A549 (cell line): Measurements from ENCODE around the gene MYOZ3. TPM values are rescaled to one million over a fixed set of nuclear protein-coding genes. Genes with fewer than 3 reads are reported as not detected.
A peak's percentile ranks its signal among the peaks of the same experiment; 100 is the strongest.

Experiments
- ATAC-seq, 2 experiments: fragments of 200-7000 bp in 1 of 2; fragments of >200 bp in 1 of 2; cut with Nextera tagmentation in 1 of 2; cut with Tn5 transposase in 1 of 2; 3 replicates each; pipeline versions ENCODE4 v1.8.0 to v1.9.1; 2018 to 2020; ENCODE audit warnings: mild to moderate bottlenecking in 1 of 2, moderate library complexity in 1 of 2
- CTCF ChIA-PET: fragments of 300-600 bp; sonication (Branson Sonifier 250); formaldehyde crosslinking; extraction: SDS; loops from one replicate; lab custom pipeline; 2021; ENCODE audit warnings: antibody characterized with exemption, inconsistent platforms; lab: Yijun Ruan, JAX
- POLR2A ChIA-PET: fragments of 350-600 bp; formaldehyde crosslinking; extraction: SDS; loops from one replicate; lab custom pipeline; 2021; ENCODE audit warnings: antibody characterized with exemption, inconsistent platforms; lab: Yijun Ruan, JAX
- DNase-seq, 2 experiments: peaks; one replicate each; pipeline versions ENCODE4 v3.0.0 to v3.0.0-alpha.2; 2011 to 2016; ENCODE audit warnings: low read depth in 1 of 2, low spot score in 1 of 2
- FAIRE-seq: peaks from 2 replicates; lab custom pipeline; 2011; peaks lifted over from hg19 to GRCh38; lab: Jason Lieb, UNC
- H3K27ac ChIP-seq, 2 experiments: fragments of >200 bp; sonication (Bioruptor Twin); formaldehyde crosslinking; 3 replicates each; pipeline ENCODE4 v1.5.1; 2016 to 2017
- H3K4me1 ChIP-seq: fragments of >200 bp; sonication (Bioruptor Twin); formaldehyde crosslinking; 3 replicates; pipeline ENCODE4 v1.6.1; 2016
- H3K4me2 ChIP-seq: fragments of >200 bp; sonication (Bioruptor Twin); formaldehyde crosslinking; 3 replicates; pipeline ENCODE4 v1.6.1; 2016
- H3K4me3 ChIP-seq: fragments of >200 bp; sonication (Bioruptor Twin); formaldehyde crosslinking; 3 replicates; pipeline ENCODE4 v1.5.1; 2016
- H3K9me3 ChIP-seq: fragments of >200 bp; sonication (Bioruptor Twin); formaldehyde crosslinking; 3 replicates; pipeline ENCODE4 v1.6.1; 2016
- CEBPB ChIP-seq, 2 experiments: fragments of >200 bp in 1 of 2; sonication (Bioruptor Twin) in 1 of 2; formaldehyde crosslinking in 1 of 2; IDR thresholded peaks; 2 replicates each; pipeline ENCODE4 v1.6.1; 2012 to 2016
- EHF ChIP-seq: fragments of 250-450 bp; sonication (Bioruptor Pico); IDR thresholded peaks from 2 replicates; pipeline ENCODE4 v1.5.0; 2020; ENCODE audit warnings: mild to moderate bottlenecking
- FOSB ChIP-seq: fragments of 250-450 bp; sonication (Bioruptor Pico); IDR thresholded peaks from 2 replicates; pipeline ENCODE4 v1.5.0; 2020; ENCODE audit warnings: mild to moderate bottlenecking, moderate library complexity
- FOSL2 ChIP-seq, 2 experiments: fragments of 450-650 bp in 1 of 2; fragments of >200 bp in 1 of 2; sonication (Bioruptor Twin) in 1 of 2; formaldehyde crosslinking; IDR thresholded peaks; 2 replicates each; pipeline versions ENCODE4 v1.5.0 to v1.6.1; 2016 to 2020; ENCODE audit warnings: mild to moderate bottlenecking in 1 of 2, moderate library complexity in 1 of 2
- HOXB5 ChIP-seq: fragments of 250-450 bp; sonication (Bioruptor Pico); IDR thresholded peaks from 2 replicates; pipeline ENCODE4 v1.5.0; 2020; ENCODE audit warnings: mild to moderate bottlenecking, moderate library complexity
- JUNB ChIP-seq: fragments of >200 bp; sonication (Bioruptor Twin); formaldehyde crosslinking; IDR thresholded peaks from 2 replicates; pipeline ENCODE4 v1.6.1; 2016
- MAFK ChIP-seq: fragments of 450-650 bp; IDR thresholded peaks from 2 replicates; pipeline ENCODE4 v1.6.1; 2014; ENCODE audit not compliant: partially characterized antibody
- PHF8 ChIP-seq: fragments of 200-600 bp; sonication (generic); IDR thresholded peaks from 2 replicates; pipeline ENCODE4 v1.6.1; 2016; ENCODE audit warnings: low read depth, mild to moderate bottlenecking, antibody characterized with exemption, moderate library complexity, borderline replicate concordance
- POLR2A ChIP-seq: IDR thresholded peaks from 2 replicates; pipeline ENCODE4 v1.6.1; 2012; ENCODE audit warnings: mild to moderate bottlenecking, low read length
- RAD21 ChIP-seq, 2 experiments: fragments of >200 bp in 1 of 2; sonication (Bioruptor Twin) in 1 of 2; formaldehyde crosslinking in 1 of 2; IDR thresholded peaks in 1 of 2; conservative IDR thresholded peaks in 1 of 2; 2 replicates in 1 of 2; 3 replicates in 1 of 2; pipeline ENCODE4 v1.6.1; 2012 to 2018; ENCODE audit warnings: inconsistent platforms in 1 of 2
- RNF2 ChIP-seq: fragments of 200-600 bp; sonication (generic); IDR thresholded peaks from 2 replicates; pipeline ENCODE4 v1.6.1; 2016; ENCODE audit warnings: low read depth, mild to moderate bottlenecking, antibody characterized with exemption, moderate library complexity, borderline replicate concordance
- SREBF2 ChIP-seq: fragments of 450-650 bp; IDR thresholded peaks from 2 replicates; pipeline ENCODE4 v1.6.1; 2014; ENCODE audit warnings: mild to moderate bottlenecking, moderate library complexity
- ZFP36 ChIP-seq: fragments of 450-650 bp; IDR thresholded peaks from 2 replicates; pipeline ENCODE4 v1.6.1; 2014; ENCODE audit warnings: borderline replicate concordance; ENCODE audit not compliant: partially characterized antibody
- WGBS: methylation state at CpG from one replicate; pipeline ENCODE4 v1.1.6; 2017; ENCODE audit errors: missing lambda C conversion rate; 5-methylcytosine and 5-hydroxymethylcytosine counted together
- polyA plus RNA-seq, 4 experiments: library from polyadenylated mRNA; depleted of rRNA in 3 of 4; stranded (reverse); fragments of >200 nt; fragmentation: RNase III in 1 of 4; extraction: RNeasy Plus Mini Kit Qiagen cat#74134 plus additional on column Dnase treatment in 1 of 4; gene quantifications; 2 replicates in 3 of 4; 3 replicates in 1 of 4; pipeline ENCODE4 v1.2.3, GENCODE V29; 2011 to 2017
- TF ChIP-seq, protein P1 (sequence below): fragments of 250-450 bp; sonication (Bioruptor Pico); IDR thresholded peaks from 2 replicates; pipeline ENCODE4 v1.5.0; 2020; ENCODE audit warnings: low read depth, mild to moderate bottlenecking, moderate library complexity
- TF ChIP-seq, protein P2 (sequence below): fragments of >200 bp; sonication (Bioruptor Twin); formaldehyde crosslinking; IDR thresholded peaks from 3 replicates; pipeline ENCODE4 v1.6.1; 2016
- TF ChIP-seq, protein P3 (sequence below): IDR thresholded peaks from 2 replicates; pipeline ENCODE4 v1.6.1; 2012
- TF ChIP-seq, protein P4 (sequence below): fragments of 450-650 bp; IDR thresholded peaks from 2 replicates; pipeline ENCODE4 v1.6.1; 2014; ENCODE audit warnings: antibody characterized with exemption
- TF ChIP-seq, protein P5 (sequence below): fragments of >200 bp; sonication (Bioruptor Twin); formaldehyde crosslinking; IDR thresholded peaks from 3 replicates; pipeline ENCODE4 v1.5.1; 2016
- TF ChIP-seq, protein P6 (sequence below): fragments of 150-350 bp; IDR thresholded peaks from 2 replicates; pipeline ENCODE4 v1.6.1; 2014; ENCODE audit warnings: low read depth, mild to moderate bottlenecking, low read length

Gene MYOZ3
- polyA plus RNA-seq, 2 of the 4 experiments (the other 2 are of a cell fraction) = 0.06 to 0.09 TPM

DNA sequence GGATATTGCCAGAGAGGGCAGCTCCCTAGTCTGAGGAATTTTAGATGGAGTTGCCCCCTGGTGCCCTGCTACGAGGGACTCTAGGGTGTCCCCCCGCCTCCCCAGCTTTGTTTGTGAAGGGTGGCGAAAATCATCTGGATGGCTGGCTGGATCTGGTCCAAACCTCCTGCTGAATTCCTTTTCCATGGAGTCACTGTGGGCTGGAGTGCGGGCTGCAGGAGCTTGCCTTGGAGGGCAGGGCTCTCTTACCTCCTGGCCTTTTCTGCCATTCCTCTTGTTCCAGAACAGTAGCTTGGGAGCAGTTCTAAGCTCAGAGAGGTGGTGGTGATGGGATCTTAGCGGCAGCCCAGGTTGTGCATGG, 18.5 kb upstream of the MYOZ3 start (continued):
- TF ChIP-seq HOXB5 (CRISPR knock-in tag) = no peak
- peak; percentile 47 for TF ChIP-seq FOSL2 (IDR thresholded peaks at IDR 0.05)
- TF ChIP-seq FOSL2 (CRISPR knock-in tag; IDR thresholded peaks at IDR 0.05) = peak; percentile 56
- TF ChIP-seq, protein P1, sequence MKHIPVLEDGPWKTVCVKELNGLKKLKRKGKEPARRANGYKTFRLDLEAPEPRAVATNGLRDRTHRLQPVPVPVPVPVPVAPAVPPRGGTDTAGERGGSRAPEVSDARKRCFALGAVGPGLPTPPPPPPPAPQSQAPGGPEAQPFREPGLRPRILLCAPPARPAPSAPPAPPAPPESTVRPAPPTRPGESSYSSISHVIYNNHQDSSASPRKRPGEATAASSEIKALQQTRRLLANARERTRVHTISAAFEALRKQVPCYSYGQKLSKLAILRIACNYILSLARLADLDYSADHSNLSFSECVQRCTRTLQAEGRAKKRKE (CRISPR knock-in tag) = 0 out of 2 replicates have a peak, but pooled peaks have one; percentile 34
- TF ChIP-seq, protein P2, sequence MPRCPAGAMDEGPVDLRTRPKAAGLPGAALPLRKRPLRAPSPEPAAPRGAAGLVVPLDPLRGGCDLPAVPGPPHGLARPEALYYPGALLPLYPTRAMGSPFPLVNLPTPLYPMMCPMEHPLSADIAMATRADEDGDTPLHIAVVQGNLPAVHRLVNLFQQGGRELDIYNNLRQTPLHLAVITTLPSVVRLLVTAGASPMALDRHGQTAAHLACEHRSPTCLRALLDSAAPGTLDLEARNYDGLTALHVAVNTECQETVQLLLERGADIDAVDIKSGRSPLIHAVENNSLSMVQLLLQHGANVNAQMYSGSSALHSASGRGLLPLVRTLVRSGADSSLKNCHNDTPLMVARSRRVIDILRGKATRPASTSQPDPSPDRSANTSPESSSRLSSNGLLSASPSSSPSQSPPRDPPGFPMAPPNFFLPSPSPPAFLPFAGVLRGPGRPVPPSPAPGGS = peak; percentile 49; the same call in 1 of the 3 replicates
- no peak for TF ChIP-seq FOSB
- TF ChIP-seq JUNB = peak; percentile 56; the same call in 1 of the 2 replicates
- TF ChIP-seq RAD21 (conservative IDR thresholded peaks at IDR 0.05 in 1 of 2, IDR thresholded peaks at IDR 0.05 in 1 of 2) = peak in 1 of 2 experiments; percentile 37; a peak in 2 of 5 replicates
- TF ChIP-seq, protein P3, sequence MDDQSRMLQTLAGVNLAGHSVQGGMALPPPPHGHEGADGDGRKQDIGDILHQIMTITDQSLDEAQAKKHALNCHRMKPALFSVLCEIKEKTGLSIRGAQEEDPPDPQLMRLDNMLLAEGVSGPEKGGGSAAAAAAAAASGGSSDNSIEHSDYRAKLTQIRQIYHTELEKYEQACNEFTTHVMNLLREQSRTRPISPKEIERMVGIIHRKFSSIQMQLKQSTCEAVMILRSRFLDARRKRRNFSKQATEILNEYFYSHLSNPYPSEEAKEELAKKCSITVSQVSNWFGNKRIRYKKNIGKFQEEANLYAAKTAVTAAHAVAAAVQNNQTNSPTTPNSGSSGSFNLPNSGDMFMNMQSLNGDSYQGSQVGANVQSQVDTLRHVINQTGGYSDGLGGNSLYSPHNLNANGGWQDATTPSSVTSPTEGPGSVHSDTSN = no peak; the same call in 1 of the 2 replicates
- no peak for TF ChIP-seq SREBF2
- no peak for TF ChIP-seq POLR2A

DNA sequence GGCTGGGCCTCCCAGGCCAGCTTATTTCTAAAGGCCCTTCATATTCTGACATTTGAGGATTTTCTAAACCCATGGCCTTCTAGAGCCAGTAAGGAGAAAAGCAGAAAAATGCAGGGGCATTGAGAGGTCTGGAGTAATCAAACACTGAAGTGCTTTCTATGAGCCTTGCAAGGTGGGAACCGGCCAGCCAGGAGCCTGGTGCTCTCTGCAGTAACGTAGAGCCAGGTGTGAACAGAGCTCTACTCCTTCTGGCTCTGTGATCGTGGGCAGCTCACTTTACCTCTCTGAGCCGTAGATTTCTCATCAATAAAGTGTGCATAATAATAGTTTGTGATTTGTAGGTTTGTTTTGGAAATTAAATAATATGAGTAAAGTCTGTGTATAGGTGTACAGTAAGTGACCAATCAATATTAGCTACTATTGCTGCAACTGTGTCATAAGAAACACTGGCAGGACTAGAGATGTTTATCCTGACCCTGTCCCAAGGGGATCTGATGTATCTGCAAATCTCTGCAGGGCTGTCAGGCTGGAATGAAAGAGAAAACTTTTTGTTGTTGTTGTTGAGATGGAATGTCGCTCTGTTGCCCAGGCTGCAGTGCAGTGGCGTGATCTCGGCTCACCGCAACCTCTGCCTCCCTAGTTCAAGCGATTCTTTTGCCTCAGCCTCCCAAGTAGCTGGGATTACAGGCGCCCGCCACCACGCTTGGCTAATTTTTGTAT, 17.9 kb upstream of the MYOZ3 start:
- FAIRE-seq (no peak), ATAC-seq (no peak), DNase-seq (no peak)
- ChIA-PET CTCF (interaction anchor here (1.1 to 10.6 kb wide), 7 partner anchors 11 to 193 kb away, joined by 3 to 143 read pairs (median 6); partner anchors contain the start of genes MYOZ3 and SMIM3), POLR2A (interaction anchor here (0.6 to 1.4 kb wide), 3 partner anchors 10 to 13 kb away, joined by 4 to 12 read pairs (median 4); no protein-coding TSS in a partner anchor)
- Histone ChIP-seq H3K27ac (peak overlapping the region; percentile 95 to 96), H3K4me3 (peak overlapping the region; percentile 54), H3K9me3 (no peaks in the 10 kb centered on the region), H3K4me1 (peaks cover 70% of the 10 kb centered on the region), H3K4me2 (peak overlapping the region; percentile 93)
- TF ChIP-seq, protein P4, sequence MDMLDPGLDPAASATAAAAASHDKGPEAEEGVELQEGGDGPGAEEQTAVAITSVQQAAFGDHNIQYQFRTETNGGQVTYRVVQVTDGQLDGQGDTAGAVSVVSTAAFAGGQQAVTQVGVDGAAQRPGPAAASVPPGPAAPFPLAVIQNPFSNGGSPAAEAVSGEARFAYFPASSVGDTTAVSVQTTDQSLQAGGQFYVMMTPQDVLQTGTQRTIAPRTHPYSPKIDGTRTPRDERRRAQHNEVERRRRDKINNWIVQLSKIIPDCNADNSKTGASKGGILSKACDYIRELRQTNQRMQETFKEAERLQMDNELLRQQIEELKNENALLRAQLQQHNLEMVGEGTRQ = 0 out of 2 replicates have a peak, but pooled peaks have one; percentile 2
- TF ChIP-seq PHF8 = no peak
- WGBS = 85% methylated on average over 12 of the region's 12 CpGs

DNA sequence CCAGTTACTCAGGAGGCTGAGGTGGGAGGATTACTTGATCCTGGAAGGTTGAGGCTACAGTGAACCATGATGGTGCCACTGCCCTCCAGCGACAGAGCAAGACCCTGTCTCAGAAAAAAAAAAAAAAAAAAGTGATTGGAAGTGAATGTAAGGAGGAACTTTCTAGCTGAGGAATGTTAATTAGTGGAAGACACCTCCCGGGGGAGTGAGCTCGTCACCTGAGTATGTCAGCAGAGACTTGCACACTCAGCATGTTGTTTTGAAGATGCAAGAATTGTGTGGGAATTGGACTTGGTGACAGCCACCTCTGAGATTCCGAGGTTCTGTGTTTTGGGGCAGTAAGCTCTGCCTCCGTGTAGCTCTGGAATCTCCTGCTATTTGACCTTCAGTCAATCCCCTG, 17.0 kb upstream of the MYOZ3 start:
- WGBS = 75% methylated on average over 5 of the region's 5 CpGs
- H3K4me1 ChIP-seq = peaks cover 61% of the 10 kb centered on the region
- H3K9me3 ChIP-seq = no peaks in the 10 kb centered on the region
- peak overlapping the region; percentile 93 for H3K4me2 ChIP-seq
- ATAC-seq (no peak), DNase-seq (no peak), FAIRE-seq (no peak)
- H3K4me3 ChIP-seq = no peak overlapping the region
- TF ChIP-seq FOSB (no peak), MAFK (peak; percentile 71)
- CTCF ChIA-PET = interaction anchor here (2.1 to 10.6 kb wide), 4 partner anchors 12 to 185 kb away, joined by 6 to 143 read pairs (median 52); partner anchors contain the start of gene MYOZ3
- POLR2A ChIA-PET = interaction anchor here (1.4 kb wide), 1 partner anchor 11 kb away, joined by 4 read pairs; no protein-coding TSS in a partner anchor
- H3K27ac ChIP-seq = peak overlapping the region; percentile 95 to 96

DNA sequence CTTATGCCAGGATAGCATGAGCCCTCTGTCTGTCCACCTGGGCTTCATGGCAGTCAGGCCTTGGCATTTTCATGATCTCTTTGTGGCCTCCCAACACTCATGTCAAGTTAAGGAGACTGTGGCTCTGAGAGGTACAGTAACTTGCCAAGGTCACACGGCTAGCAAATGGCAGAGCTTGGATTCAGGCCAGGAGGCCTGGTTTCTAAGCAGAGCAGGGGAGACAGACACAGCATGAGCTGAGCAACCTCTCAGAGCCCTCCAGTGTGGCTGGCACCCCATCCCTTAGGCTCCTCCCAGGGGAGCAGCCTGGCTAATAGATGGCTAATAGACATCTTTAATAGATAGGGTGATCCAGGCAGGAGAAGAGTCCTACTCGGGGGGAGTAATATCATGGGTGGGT, 16.5 kb upstream of the MYOZ3 start:
- Histone ChIP-seq H3K4me2 (peak overlapping the region; percentile 93), H3K4me1 (peaks cover 57% of the 10 kb centered on the region), H3K9me3 (no peaks in the 10 kb centered on the region), H3K27ac (peak overlapping the region; percentile 95 to 96), H3K4me3 (no peak overlapping the region)
- no peak for DNase-seq
- TF ChIP-seq ZFP36 (no peak), EHF (no peak), FOSL2 (IDR thresholded peaks at IDR 0.05) (no peak), FOSL2 (CRISPR knock-in tag; IDR thresholded peaks at IDR 0.05) (no peak), CEBPB (IDR thresholded peaks at IDR 0.05) (no peak), RNF2 (no peak)
- TF ChIP-seq, protein P5, sequence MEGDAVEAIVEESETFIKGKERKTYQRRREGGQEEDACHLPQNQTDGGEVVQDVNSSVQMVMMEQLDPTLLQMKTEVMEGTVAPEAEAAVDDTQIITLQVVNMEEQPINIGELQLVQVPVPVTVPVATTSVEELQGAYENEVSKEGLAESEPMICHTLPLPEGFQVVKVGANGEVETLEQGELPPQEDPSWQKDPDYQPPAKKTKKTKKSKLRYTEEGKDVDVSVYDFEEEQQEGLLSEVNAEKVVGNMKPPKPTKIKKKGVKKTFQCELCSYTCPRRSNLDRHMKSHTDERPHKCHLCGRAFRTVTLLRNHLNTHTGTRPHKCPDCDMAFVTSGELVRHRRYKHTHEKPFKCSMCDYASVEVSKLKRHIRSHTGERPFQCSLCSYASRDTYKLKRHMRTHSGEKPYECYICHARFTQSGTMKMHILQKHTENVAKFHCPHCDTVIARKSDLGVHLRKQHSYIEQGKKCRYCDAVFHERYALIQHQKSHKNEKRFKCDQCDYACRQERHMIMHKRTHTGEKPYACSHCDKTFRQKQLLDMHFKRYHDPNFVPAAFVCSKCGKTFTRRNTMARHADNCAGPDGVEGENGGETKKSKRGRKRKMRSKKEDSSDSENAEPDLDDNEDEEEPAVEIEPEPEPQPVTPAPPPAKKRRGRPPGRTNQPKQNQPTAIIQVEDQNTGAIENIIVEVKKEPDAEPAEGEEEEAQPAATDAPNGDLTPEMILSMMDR = no peak
- TF ChIP-seq, protein P2 = no peak
- TF ChIP-seq, protein P6, sequence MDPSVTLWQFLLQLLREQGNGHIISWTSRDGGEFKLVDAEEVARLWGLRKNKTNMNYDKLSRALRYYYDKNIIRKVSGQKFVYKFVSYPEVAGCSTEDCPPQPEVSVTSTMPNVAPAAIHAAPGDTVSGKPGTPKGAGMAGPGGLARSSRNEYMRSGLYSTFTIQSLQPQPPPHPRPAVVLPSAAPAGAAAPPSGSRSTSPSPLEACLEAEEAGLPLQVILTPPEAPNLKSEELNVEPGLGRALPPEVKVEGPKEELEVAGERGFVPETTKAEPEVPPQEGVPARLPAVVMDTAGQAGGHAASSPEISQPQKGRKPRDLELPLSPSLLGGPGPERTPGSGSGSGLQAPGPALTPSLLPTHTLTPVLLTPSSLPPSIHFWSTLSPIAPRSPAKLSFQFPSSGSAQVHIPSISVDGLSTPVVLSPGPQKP = no peak
- ChIA-PET CTCF (interaction anchor here (0.7 to 10.6 kb wide), 7 partner anchors 12 to 186 kb away, joined by 3 to 143 read pairs (median 6); partner anchors contain the start of gene MYOZ3), POLR2A (interaction anchor here (1.4 kb wide), 1 partner anchor 11 kb away, joined by 4 read pairs; no protein-coding TSS in a partner anchor)
- no peak for ATAC-seq
- FAIRE-seq = no peak
- WGBS = 17% methylated on average over 2 of the region's 2 CpGs
